CD14-positive monocyte (primary cell): ENCODE data around the gene SLC9C1. TPM values are rescaled to one million over a fixed set of nuclear protein-coding genes. Genes with fewer than 3 reads are reported as not detected.
A peak's percentile ranks its signal among the peaks of the same experiment; 100 is the strongest.

Experiments
- DNase-seq, 3 donors: peaks; one replicate each; pipeline ENCODE4 v3.0.0-alpha.2; 2011 to 2022
- H2AFZ ChIP-seq: 2 replicates; pipeline ENCODE4 v1.6.0; 2012; ENCODE audit warnings: mild to moderate bottlenecking, low read depth, low read length, inconsistent platforms; ENCODE audit not compliant: insufficient read depth, poor library complexity, severe bottlenecking
- H3K27ac ChIP-seq, 2 donors: 1 replicate in 1 of 2; 2 replicates in 1 of 2; pipeline ENCODE4 v1.5.1; 2012 to 2013; ENCODE audit warnings: low read length in 2 of 2, control low read depth in 1 of 2, inconsistent platforms in 1 of 2, low read depth in 1 of 2, mild to moderate bottlenecking in 1 of 2
- H3K27me3 ChIP-seq, 2 donors: one replicate each; pipeline versions ENCODE4 v1.6.0 to v1.6.1; 2011 to 2013; ENCODE audit warnings: low read length in 2 of 2; ENCODE audit not compliant: control insufficient read depth in 2 of 2, insufficient read depth in 2 of 2
- H3K36me3 ChIP-seq, 2 donors: replicated peaks in 1 of 2; 1 replicate in 1 of 2; 2 replicates in 1 of 2; pipeline versions ENCODE4 v1.5.1 to v1.6.1; 2012 to 2013; ENCODE audit warnings: low read length in 2 of 2, control low read depth in 1 of 2, inconsistent platforms in 1 of 2, mild to moderate bottlenecking in 1 of 2; ENCODE audit not compliant: insufficient read depth in 2 of 2, control insufficient read depth in 1 of 2
- H3K4me1 ChIP-seq, 2 donors: 1 replicate in 1 of 2; 2 replicates in 1 of 2; pipeline versions ENCODE4 v1.5.1 to v1.6.1; 2012 to 2013; ENCODE audit warnings: low read length in 2 of 2, control low read depth in 1 of 2, inconsistent platforms in 1 of 2, mild to moderate bottlenecking in 1 of 2, moderate library complexity in 1 of 2; ENCODE audit not compliant: insufficient read depth in 2 of 2, control insufficient read depth in 1 of 2
- H3K4me2 ChIP-seq: replicated peaks from 2 replicates; pipeline ENCODE3; 2012; ENCODE audit warnings: low read length, moderate library complexity, mild to moderate bottlenecking; ENCODE audit not compliant: poor library complexity, severe bottlenecking; ENCODE audit errors: extremely low read depth
- H3K4me3 ChIP-seq, 3 experiments: fragments of 200-600 bp in 1 of 3; sonication (generic) in 1 of 3; replicated peaks in 1 of 3; 1 replicate in 2 of 3; 2 replicates in 1 of 3; pipeline ENCODE4 v1.5.1; 2011 to 2013; ENCODE audit warnings: low read length in 3 of 3, mild to moderate bottlenecking in 3 of 3, control low read depth in 2 of 3, low read depth in 2 of 3, inconsistent platforms in 1 of 3, moderate library complexity in 1 of 3
- H3K79me2 ChIP-seq: 2 replicates; pipeline ENCODE4 v1.6.0; 2012; ENCODE audit warnings: mild to moderate bottlenecking, control low read depth, inconsistent platforms, low read length, moderate library complexity; ENCODE audit not compliant: insufficient read depth
- H3K9ac ChIP-seq: 2 replicates; pipeline ENCODE4 v1.6.0; 2017; ENCODE audit warnings: low read length, mild to moderate bottlenecking; ENCODE audit not compliant: insufficient read depth, poor library complexity, severe bottlenecking
- H3K9me3 ChIP-seq, 2 donors: replicated peaks in 1 of 2; 1 replicate in 1 of 2; 2 replicates in 1 of 2; pipeline versions ENCODE4 v1.5.1 to v1.6.1; 2012 to 2013; ENCODE audit warnings: low read length in 2 of 2, control low read depth in 1 of 2; ENCODE audit not compliant: control insufficient read depth in 1 of 2, insufficient read depth in 1 of 2
- H4K20me1 ChIP-seq: 2 replicates; pipeline ENCODE4 v1.6.0; 2012; ENCODE audit warnings: mild to moderate bottlenecking, low read length, control low read depth, moderate library complexity; ENCODE audit not compliant: insufficient read depth
- H3K27ac Mint-ChIP-seq, 7 donors: one replicate each; pipeline ENCODE4 v1.8.0; 2020; ENCODE audit warnings: mild to moderate bottlenecking in 7 of 7, mixed read lengths in 7 of 7, moderate library complexity in 6 of 7, inconsistent platforms in 2 of 7
- H3K27me3 Mint-ChIP-seq, 3 donors: one replicate each; pipeline ENCODE4 v1.8.0; 2021 to 2022; ENCODE audit warnings: low read depth in 3 of 3, mild to moderate bottlenecking in 3 of 3, mixed read lengths in 3 of 3, moderate library complexity in 3 of 3, inconsistent platforms in 1 of 3
- H3K36me3 Mint-ChIP-seq, 2 donors: one replicate each; pipeline ENCODE4 v1.8.0; 2020; ENCODE audit warnings: mixed read lengths in 2 of 2, inconsistent platforms in 1 of 2, mild to moderate bottlenecking in 1 of 2
- H3K4me1 Mint-ChIP-seq: one replicate; pipeline ENCODE4 v1.8.0; 2020; ENCODE audit warnings: mild to moderate bottlenecking, mixed read lengths
- H3K4me3 Mint-ChIP-seq, 2 donors: one replicate each; pipeline ENCODE4 v1.8.0; 2020; ENCODE audit warnings: mild to moderate bottlenecking in 2 of 2, mixed read lengths in 2 of 2, moderate library complexity in 1 of 2
- H3K9me3 Mint-ChIP-seq, 7 donors: one replicate each; pipeline ENCODE4 v1.8.0; 2020 to 2022; ENCODE audit warnings: mixed read lengths in 7 of 7, mild to moderate bottlenecking in 6 of 7, moderate library complexity in 6 of 7, inconsistent platforms in 2 of 7
- WGBS: methylation state at CpG from one replicate; pipeline ENCODE4 v1.1.5; 2013; ENCODE audit warnings: missing lambda C conversion rate; ENCODE audit not compliant: insufficient coverage; 5-methylcytosine and 5-hydroxymethylcytosine counted together
- intact Hi-C, 2 donors: fragments of 100-400 bp; cut with micrococcal nuclease; formaldehyde crosslinking; loops; one replicate each; pipeline versions ENCODE4 v1.15.0 to v1.15.1; 2023
- polyA plus RNA-seq, 3 donors: library from polyadenylated mRNA; depleted of rRNA in 1 of 3; unstranded in 2 of 3; stranded (reverse) in 1 of 3; fragments of 300-500 nt in 2 of 3; fragments of >200 nt in 1 of 3; fragmentation: Illumina TruSeq in 2 of 3; gene quantifications; 1 replicate in 2 of 3; 2 replicates in 1 of 3; pipeline ENCODE4 v1.2.3, GENCODE V29; 2012 to 2021
- TF ChIP-seq, protein P1 (sequence below): fragments of 200-600 bp; IDR thresholded peaks from one replicate; pipeline ENCODE4 v1.8.0; 2022; ENCODE audit warnings: antibody characterized with exemption, mild to moderate bottlenecking

SLC9C1 gene
- polyA plus RNA-seq, 3 donors: not detected

DNA sequence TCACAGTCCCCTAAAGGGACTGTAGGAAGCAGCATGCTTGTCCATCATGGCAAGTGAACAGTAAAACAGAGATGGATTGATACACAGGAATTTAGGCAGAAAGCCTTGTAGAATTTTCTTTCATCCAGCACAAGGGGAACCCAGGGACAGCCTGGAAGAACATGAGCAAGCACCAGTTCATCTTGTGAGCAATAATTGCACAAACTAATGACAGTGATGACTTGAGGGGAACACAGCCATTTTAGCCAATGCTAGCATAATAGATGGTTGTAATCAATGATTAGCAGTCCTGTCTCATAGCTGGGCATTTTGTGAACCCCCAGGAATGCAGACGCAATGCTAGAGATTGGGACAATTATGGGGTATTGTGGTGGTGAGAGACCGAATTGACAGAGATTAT lies 45.6 kb upstream of the SLC9C1 start:
- Histone ChIP-seq H3K27ac (no peak overlapping the region), H3K4me2 (no peak overlapping the region)
- TF ChIP-seq, protein P1, sequence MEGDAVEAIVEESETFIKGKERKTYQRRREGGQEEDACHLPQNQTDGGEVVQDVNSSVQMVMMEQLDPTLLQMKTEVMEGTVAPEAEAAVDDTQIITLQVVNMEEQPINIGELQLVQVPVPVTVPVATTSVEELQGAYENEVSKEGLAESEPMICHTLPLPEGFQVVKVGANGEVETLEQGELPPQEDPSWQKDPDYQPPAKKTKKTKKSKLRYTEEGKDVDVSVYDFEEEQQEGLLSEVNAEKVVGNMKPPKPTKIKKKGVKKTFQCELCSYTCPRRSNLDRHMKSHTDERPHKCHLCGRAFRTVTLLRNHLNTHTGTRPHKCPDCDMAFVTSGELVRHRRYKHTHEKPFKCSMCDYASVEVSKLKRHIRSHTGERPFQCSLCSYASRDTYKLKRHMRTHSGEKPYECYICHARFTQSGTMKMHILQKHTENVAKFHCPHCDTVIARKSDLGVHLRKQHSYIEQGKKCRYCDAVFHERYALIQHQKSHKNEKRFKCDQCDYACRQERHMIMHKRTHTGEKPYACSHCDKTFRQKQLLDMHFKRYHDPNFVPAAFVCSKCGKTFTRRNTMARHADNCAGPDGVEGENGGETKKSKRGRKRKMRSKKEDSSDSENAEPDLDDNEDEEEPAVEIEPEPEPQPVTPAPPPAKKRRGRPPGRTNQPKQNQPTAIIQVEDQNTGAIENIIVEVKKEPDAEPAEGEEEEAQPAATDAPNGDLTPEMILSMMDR: no peak

DNA sequence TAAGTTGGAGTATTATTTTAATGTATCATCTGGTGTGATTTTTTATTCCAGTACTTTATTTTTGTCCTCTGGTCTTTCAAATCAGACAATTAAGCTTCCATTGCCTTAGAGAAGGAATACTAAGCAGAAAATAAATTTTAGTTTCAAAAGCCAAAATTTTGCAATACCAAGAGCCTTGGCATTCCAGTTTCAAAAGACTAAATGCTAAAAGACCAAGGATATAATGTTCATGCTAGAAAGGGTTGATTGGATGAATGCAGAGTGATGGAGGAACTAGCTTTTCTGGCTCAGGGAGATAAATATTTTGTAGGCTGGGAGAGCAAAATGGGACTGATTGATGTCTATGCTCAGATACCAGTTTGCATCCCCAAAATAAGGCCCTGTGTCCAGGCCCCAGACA lies 45.1 kb upstream of the SLC9C1 start:
- Mint-ChIP-seq H3K4me1 (peaks cover 13% of the 10 kb centered on the region), H3K36me3 (no peaks in the 10 kb centered on the region), H3K4me3 (no peak overlapping the region), H3K27me3 (peaks cover 0 to 4% (median under 1%) of the 10 kb centered on the region in 3 donors), H3K27ac (no peak overlapping the region), H3K9me3 (peaks cover 0 to 4% (median 0%) of the 10 kb centered on the region in 7 donors)
- H3K27me3 ChIP-seq: peaks cover 0 to under 1% of the 10 kb centered on the region in 2 donors
- no peak overlapping the region for H3K9ac ChIP-seq
- intact Hi-C loops: no loop called here
- no peak overlapping the region for H3K27ac ChIP-seq
- no peak for DNase-seq
- no peaks in the 10 kb centered on the region for H4K20me1 ChIP-seq
- H3K79me2 ChIP-seq: no peaks in the 10 kb centered on the region
- no peaks in the 10 kb centered on the region for H3K36me3 ChIP-seq
- TF ChIP-seq, protein P1: no peak
- H2AFZ ChIP-seq: no peak overlapping the region
- H3K9me3 ChIP-seq: peaks cover 0 to 4% of the 10 kb centered on the region in 2 donors
- no peak overlapping the region for H3K4me3 ChIP-seq
- H3K4me1 ChIP-seq: peaks cover 1 to 3% of the 10 kb centered on the region in 2 donors
- no peak overlapping the region for H3K4me2 ChIP-seq

More for the DNA sequence above, 45.6 kb upstream of the SLC9C1 start:
- Histone ChIP-seq H3K9me3 (peaks cover 0 to 4% of the 10 kb centered on the region in 2 donors), H3K4me3 (no peak overlapping the region), H3K79me2 (no peaks in the 10 kb centered on the region), H2AFZ (peak overlapping the region; percentile 15), H3K36me3 (no peaks in the 10 kb centered on the region), H3K9ac (no peak overlapping the region), H4K20me1 (no peaks in the 10 kb centered on the region), H3K4me1 (no peaks in the 10 kb centered on the region), H3K27me3 (no peaks in the 10 kb centered on the region)
- H3K27ac Mint-ChIP-seq: no peak overlapping the region
- DNase-seq: no peak
- H3K4me1 Mint-ChIP-seq: peaks cover 11% of the 10 kb centered on the region
- WGBS: no CpG with 5 or more reads among the region's 2 CpGs
- no peak overlapping the region for H3K4me3 Mint-ChIP-seq
- no peaks in the 10 kb centered on the region for H3K36me3 Mint-ChIP-seq
- intact Hi-C loops: no loop called here
- H3K27me3 Mint-ChIP-seq: peaks cover 0 to 2% (median 0%) of the 10 kb centered on the region in 3 donors
- peaks cover 0 to 5% (median 2%) of the 10 kb centered on the region in 7 donors for H3K9me3 Mint-ChIP-seq
